Suppressor macrophage treated with lipopolysaccharide for 4 hours (primary cell): ENCODE measurements around the gene AKAP12.
"Not testable (repeated sequence)": the region's sequence is repeated elsewhere in the genome, so short reads cannot be mapped to it uniquely, and the experiment has no call there.

ENCODE experiments used
- DNase-seq: peaks from one replicate; pipeline ENCODE4 v3.0.0-alpha.2; 2020

Gene AKAP12

DNA sequence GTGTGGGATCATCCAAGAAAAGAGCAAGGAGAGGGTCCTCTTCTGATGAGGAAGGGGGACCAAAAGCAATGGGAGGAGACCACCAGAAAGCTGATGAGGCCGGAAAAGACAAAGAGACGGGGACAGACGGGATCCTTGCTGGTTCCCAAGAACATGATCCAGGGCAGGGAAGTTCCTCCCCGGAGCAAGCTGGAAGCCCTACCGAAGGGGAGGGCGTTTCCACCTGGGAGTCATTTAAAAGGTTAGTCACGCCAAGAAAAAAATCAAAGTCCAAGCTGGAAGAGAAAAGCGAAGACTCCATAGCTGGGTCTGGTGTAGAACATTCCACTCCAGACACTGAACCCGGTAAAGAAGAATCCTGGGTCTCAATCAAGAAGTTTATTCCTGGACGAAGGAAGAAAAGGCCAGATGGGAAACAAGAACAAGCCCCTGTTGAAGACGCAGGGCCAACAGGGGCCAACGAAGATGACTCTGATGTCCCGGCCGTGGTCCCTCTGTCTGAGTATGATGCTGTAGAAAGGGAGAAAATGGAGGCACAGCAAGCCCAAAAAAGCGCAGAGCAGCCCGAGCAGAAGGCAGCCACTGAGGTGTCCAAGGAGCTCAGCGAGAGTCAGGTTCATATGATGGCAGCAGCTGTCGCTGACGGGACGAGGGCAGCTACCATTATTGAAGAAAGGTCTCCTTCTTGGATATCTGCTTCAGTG is 110.8 kb downstream of the AKAP12 start:
- DNase-seq, result no peak

GRCh38 chr6:151351146-151351700 is 111.5 kb downstream of the AKAP12 start:
- no peak for DNase-seq

GRCh38 chr6:151351731-151352130 is 112.0 kb downstream of the AKAP12 start:
- DNase-seq, result no peak

- peak; percentile 4 for DNase-seq
Observed at GRCh38 chr6:151352410-151353396, 112.9 kb downstream of the AKAP12 start.

DNA sequence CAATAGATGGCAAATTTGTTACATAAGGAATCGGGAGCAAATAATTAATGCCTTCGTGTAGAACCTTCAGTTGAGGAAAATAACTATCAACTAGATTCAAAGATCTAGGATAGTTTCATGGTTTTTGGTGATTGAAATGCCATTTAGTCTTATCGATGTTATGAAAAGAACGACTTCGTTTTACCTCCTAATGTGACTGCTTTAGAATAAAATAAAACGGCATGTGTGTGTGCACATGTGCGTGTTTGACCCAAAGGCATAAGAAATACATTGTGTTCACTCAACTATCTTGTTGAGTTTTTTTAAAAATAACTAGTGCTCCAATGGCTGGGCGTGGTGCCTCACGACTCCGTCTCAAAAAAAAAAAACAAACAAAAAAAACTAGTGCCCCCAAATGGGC is 114.0 kb downstream of the AKAP12 start:
- no peak for DNase-seq

GRCh38 chr6:151356983-151357382 is 117.2 kb downstream of the AKAP12 start:
- not testable (repeated sequence) for DNase-seq

- no peak for DNase-seq
Observed at GRCh38 chr6:151357758-151358436, 118.1 kb downstream of the AKAP12 start.

DNA sequence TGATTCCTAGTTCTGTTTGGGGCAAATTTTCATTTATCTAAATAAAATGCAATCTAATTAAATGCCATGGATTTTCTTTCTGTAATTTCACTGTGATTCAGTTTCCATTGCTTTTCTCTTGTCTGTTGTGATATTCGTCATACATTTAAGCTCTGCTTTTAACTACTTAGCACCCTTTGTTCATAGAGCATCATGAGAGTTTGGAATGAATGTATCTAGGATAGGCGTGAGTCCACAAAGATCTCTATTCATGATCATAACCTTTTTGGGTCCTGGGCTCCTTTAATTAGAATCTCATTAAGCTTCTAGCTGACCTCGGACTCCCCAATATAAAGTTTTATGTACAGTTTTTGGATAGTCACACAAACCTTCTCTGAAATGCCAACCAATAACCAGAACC is 118.7 kb downstream of the AKAP12 start:
- no peak for DNase-seq

- no peak for DNase-seq
Observed at GRCh38 chr6:151359486-151359885, 119.7 kb downstream of the AKAP12 start.

DNA sequence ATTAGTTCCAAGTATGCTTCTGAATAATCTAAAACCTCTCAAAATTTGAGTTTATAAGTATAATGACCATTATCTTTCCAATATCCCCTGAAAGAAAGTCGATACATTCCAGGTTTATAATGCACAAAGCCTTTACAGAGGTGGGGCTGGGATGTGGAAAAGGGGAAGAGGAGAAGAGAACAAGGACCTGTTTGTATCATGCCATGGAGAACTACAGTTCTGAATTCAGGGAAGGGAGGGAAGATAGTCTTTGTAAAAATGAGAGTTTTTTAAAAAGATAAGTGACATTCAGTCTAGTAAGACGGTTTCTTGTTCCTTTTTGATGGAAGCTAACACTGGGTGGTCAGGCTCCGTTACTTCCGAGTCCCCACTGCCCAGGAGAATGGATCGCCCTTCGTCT is 125.5 kb downstream of the AKAP12 start:
- DNase-seq, result no peak

DNA sequence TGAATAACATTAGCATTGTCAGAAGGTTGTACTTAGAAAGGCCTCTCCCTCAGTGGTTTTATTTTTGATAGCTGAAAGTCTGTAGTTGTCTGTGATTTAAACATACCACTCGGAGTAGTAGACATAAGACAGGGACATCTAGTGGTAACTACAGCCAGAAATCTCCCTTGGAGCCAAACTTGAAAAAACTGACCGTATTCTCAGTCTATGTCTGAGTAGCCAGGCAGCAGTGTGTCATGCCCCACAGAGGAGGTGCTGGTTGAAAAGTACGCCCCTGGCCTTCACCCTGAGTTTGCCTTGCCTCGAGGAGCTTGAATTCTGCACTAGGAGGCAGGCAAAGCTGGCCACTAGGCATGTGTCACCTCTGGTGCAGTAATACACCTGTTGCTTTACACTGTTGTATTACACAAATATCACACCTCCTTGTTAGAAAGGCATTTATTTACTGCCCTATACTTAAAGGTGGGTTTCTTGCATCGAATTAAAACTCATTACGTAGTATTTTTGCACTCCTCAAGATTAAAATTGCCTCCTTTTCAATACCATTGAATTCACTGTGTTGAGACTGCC is 130.8 kb downstream of the AKAP12 start:
- no peak for DNase-seq

- DNase-seq, result no peak
Observed at GRCh38 chr6:151372164-151372563, 132.4 kb downstream of the AKAP12 start.

GRCh38 chr6:151374036-151374683 is 134.4 kb downstream of the AKAP12 start:
- DNase-seq, result peak; percentile 35

DNA sequence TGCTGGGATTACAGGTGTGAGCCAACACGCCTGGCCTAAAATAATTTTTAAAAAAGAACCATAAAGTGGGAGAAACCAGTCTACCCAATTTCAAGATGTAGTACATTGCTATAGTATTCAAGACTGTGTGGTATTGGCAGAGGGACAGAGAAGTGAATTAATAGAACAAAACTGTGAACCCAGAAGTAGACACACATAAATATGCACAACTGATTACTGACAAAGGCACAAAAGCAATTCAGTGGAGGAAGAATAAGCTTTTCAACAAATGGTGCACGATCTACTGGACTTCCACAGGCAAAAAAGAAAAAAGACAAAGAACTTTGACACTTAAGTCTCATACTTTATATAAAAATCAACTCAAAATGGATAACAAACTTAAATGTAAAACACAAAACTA is 136.1 kb downstream of the AKAP12 start:
- DNase-seq, result no peak

DNA sequence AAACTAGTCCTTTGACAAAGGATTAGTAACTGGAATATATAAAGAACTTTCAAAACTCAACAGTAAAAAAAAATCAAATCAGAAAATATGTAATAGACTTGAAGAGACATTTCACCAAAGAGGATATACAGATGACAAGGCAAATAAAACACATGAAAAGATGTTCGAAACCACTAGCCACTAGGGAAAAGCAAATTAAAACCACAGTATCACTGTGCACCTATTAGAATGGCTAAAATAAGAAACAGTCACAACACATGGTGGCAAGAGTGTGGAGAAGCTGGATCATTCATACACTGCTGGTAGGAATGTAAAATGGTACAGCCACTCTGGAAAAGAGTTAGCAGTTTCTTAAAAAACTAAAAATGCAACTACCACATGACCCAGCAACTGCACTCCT is 136.7 kb downstream of the AKAP12 start:
- DNase-seq, result no peak

DNA sequence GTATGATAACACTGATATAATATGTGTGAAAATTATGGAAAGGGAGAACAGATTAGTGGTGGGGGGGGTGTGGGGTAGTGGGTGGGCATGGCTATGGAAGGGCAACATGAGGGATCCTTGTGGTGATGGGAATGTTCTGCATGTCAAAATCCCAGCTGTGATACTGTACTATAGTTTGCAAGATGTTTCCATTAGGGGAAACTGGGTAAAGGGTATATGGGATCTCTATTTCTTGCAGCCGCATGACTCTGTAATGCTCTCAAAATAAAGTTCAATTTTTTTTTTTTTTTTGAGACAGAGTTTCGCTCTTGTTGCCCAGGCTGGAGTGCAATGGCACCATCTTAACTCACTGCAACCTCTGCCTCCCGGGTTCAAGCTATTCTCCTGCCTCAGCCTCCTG is 137.3 kb downstream of the AKAP12 start:
- no peak for DNase-seq

- peak; percentile 76 for DNase-seq
Observed at GRCh38 chr6:151379933-151380847, 140.4 kb downstream of the AKAP12 start.

- DNase-seq, result no peak
Observed at GRCh38 chr6:151380848-151381205, 141.1 kb downstream of the AKAP12 start.

DNA sequence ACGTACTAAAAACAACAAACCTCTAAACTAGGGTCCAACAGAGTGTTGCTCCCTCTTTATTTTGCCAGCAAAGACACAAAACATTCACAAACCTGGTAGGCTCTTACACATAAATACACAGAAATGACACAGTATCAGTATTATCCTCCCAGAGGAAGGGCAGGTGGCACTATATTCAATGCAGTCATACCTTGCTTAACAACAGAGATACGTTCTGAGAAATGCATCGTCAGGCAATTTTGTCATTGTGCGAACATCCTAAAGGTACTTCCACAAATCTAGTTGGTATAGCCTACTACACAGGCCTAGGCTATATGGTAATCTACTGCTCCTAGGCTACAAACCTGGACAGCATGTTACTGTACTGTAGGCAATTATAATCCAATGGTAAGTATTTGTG is 142.0 kb downstream of the AKAP12 start:
- DNase-seq, result no peak

- DNase-seq, result not testable (repeated sequence)
Observed at GRCh38 chr6:151382631-151383030, 142.9 kb downstream of the AKAP12 start.

GRCh38 chr6:151384151-151384550 is 144.4 kb downstream of the AKAP12 start:
- DNase-seq, result no peak
